Endothelial cell of umbilical vein (primary cell): ENCODE data around the gene HYAL2.

ENCODE experiments used
- CTCF ChIP-seq, 2 donors: IDR thresholded peaks; 1 replicate in 1 of 2; 2 replicates in 1 of 2; pipeline ENCODE4 v1.5.1; 2011; ENCODE audit warnings: low read length in 2 of 2, mild to moderate bottlenecking in 2 of 2, moderate library complexity in 2 of 2, control low read depth in 1 of 2, inconsistent platforms in 1 of 2, low read depth in 1 of 2; ENCODE audit not compliant: insufficient read depth in 1 of 2; ENCODE audit errors: extremely low read depth in 1 of 2
- POLR2A ChIP-seq: IDR thresholded peaks from 2 replicates; pipeline ENCODE4 v1.6.1; 2012; ENCODE audit warnings: low read depth, mild to moderate bottlenecking, control low read depth, low read length
- POLR2AphosphoS5 ChIP-seq: IDR thresholded peaks from 2 replicates; pipeline ENCODE4 v1.6.1; 2012; ENCODE audit warnings: low read depth, mild to moderate bottlenecking, control low read depth, low read length, moderate library complexity; ENCODE audit not compliant: insufficient read depth

- TF ChIP-seq POLR2AphosphoS5 (no peak), CTCF (IDR thresholded peaks at IDR 0.05; ENCODE audit: extremely low read depth in 1 of 2, insufficient read depth in 1 of 2, low read depth in 1 of 2, low read length in 2 of 2) (no peak), POLR2A (no peak)
Measured at GRCh38 chr3:50289130-50289529, 33.4 kb downstream of the HYAL2 start.
